Activated CD4-positive, alpha-beta T cell treated with anti-CD3 and anti-CD28 coated beads, Interleukin-2, amount 50 U/mL, for 16 hours (primary cell): ENCODE measurements around the gene ZNF891.

Experiments used
- DNase-seq: peaks from one replicate; pipeline ENCODE4 v3.0.0-alpha.2; 2020

The ZNF891 gene

GRCh38 chr12:133130038-133130807 is at the start of gene ZNF891, which contains the start of gene ZNF10:
TSS of gene ZNF891 (minus strand) at chr12:133130274. CDS start at chr12:133121918, 8,356 bp downstream.
TSS of gene ZNF10 (plus strand) at chr12:133130627. CDS start at chr12:133144493, 13,866 bp downstream.
- peak; percentile 95 for DNase-seq

GRCh38 chr12:133174901-133175300 is 44.8 kb upstream of the ZNF891 start:
- DNase-seq = no peak

- DNase-seq = no peak
Measured at GRCh38 chr12:133172491-133172890, 42.4 kb upstream of the ZNF891 start.

GRCh38 chr12:133165776-133166175 is 35.7 kb upstream of the ZNF891 start:
- DNase-seq = no peak

- no peak for DNase-seq
Measured at GRCh38 chr12:133156125-133156690, 26.1 kb upstream of the ZNF891 start.

- DNase-seq = no peak
Measured at GRCh38 chr12:133145981-133146380, 15.9 kb upstream of the ZNF891 start.

GRCh38 chr12:133135747-133136146 is 5.7 kb upstream of the ZNF891 start:
- no peak for DNase-seq

- DNase-seq = no peak
Measured at GRCh38 chr12:133130808-133131128, 694 bp upstream of the ZNF891 start.

GRCh38 chr12:133129368-133130037 is 571 bp downstream of the ZNF891 start:
- no peak for DNase-seq

- DNase-seq = no peak
Measured at GRCh38 chr12:133124674-133125073, 5.4 kb downstream of the ZNF891 start.

- no peak for DNase-seq
Measured at GRCh38 chr12:133120385-133121191, 9.5 kb downstream of the ZNF891 start.

- no peak for DNase-seq
Measured at GRCh38 chr12:133108150-133108549, 21.9 kb downstream of the ZNF891 start.

- DNase-seq = no peak
Measured at GRCh38 chr12:133107121-133107520, 23.0 kb downstream of the ZNF891 start.

- no peak for DNase-seq
Measured at GRCh38 chr12:133106253-133106652, 23.8 kb downstream of the ZNF891 start.

- DNase-seq = no peak
Measured at GRCh38 chr12:133105620-133106019, 24.5 kb downstream of the ZNF891 start.

GRCh38 chr12:133083345-133083744 is 46.7 kb downstream of the ZNF891 start:
- no peak for DNase-seq

- no peak for DNase-seq
Measured at GRCh38 chr12:133081159-133081780, 48.8 kb downstream of the ZNF891 start.

- peak; percentile 96 for DNase-seq
Measured at GRCh38 chr12:133080368-133081158, 49.5 kb downstream of the ZNF891 start, which contains the start of gene ZNF140. TSS of gene ZNF140 (plus strand) at chr12:133080923. CDS start at chr12:133081321, 398 bp downstream.

- peak; percentile 96 for DNase-seq
Measured at GRCh38 chr12:133080026-133080367, 50.1 kb downstream of the ZNF891 start.

GRCh38 chr12:133073836-133074235 is 56.2 kb downstream of the ZNF891 start:
- no peak for DNase-seq

- DNase-seq = no peak
Measured at GRCh38 chr12:133063556-133063955, 66.5 kb downstream of the ZNF891 start.

- no peak for DNase-seq
Measured at GRCh38 chr12:133061954-133062353, 68.1 kb downstream of the ZNF891 start.
